BLaER1 treated with 17β-estradiol and CSF1 and Interleukin-3, amounts not matched to agents 10 nM and 100 nM (cell line): ENCODE results near the gene TPRN.

Experiments
- H3K27ac ChIP-seq, 11 experiments: shearing (Covaris generic); formaldehyde crosslinking; 2 replicates each; pipeline ENCODE4 v1.8.1; 2022
- H3K27me3 ChIP-seq, 11 experiments: shearing (Covaris generic); formaldehyde crosslinking; 2 replicates each; pipeline ENCODE4 v1.8.1; 2022
- H3K36me3 ChIP-seq, 11 experiments: shearing (Covaris generic); formaldehyde crosslinking; 2 replicates each; pipeline ENCODE4 v1.8.1; 2022
- H3K4me1 ChIP-seq, 10 experiments: shearing (Covaris generic); formaldehyde crosslinking; 2 replicates each; pipeline ENCODE4 v1.8.1; 2022
- H3K4me2 ChIP-seq, 11 experiments: shearing (Covaris generic); formaldehyde crosslinking; 2 replicates each; pipeline ENCODE4 v1.8.1; 2022
- H3K4me3 ChIP-seq, 10 experiments: shearing (Covaris generic); formaldehyde crosslinking; 2 replicates each; pipeline ENCODE4 v1.8.1; 2022
- H3K9ac ChIP-seq, 11 experiments: shearing (Covaris generic); formaldehyde crosslinking; 2 replicates each; pipeline ENCODE4 v1.8.1; 2022
- H3K9me3 ChIP-seq, 11 experiments: shearing (Covaris generic); formaldehyde crosslinking; replicated peaks in 1 of 11; 2 replicates each; pipeline ENCODE4 v1.8.1; 2022
- H4K20me1 ChIP-seq, 11 experiments: shearing (Covaris generic); formaldehyde crosslinking; 2 replicates each; pipeline ENCODE4 v1.8.1; 2022
- Cebpa-rat ChIP-seq, 11 experiments: shearing (Covaris generic); IDR thresholded peaks; 2 replicates each; pipeline ENCODE4 v1.8.1; 2022

Gene TPRN

GRCh38 chr9:137201205-137201868, 796 bp upstream of the TPRN start:
- Histone ChIP-seq H4K20me1 (peaks cover 14 to 81% (median 45%) of the 10 kb centered on the region in 11 experiments; a peak in 21 of 22 replicates), H3K9ac (peak overlapping the region; percentile 76 to 97 (median 85)), H3K4me2 (peak overlapping the region; percentile 89 to 100 (median 99)), H3K4me3 (peak overlapping the region; percentile 79 to 89 (median 86)), H3K27me3 (no peaks in the 10 kb centered on the region), H3K9me3 (no peaks in the 10 kb centered on the region), H3K27ac (peak overlapping the region; percentile 52 to 92 (median 76); a peak in 21 of 22 replicates), H3K36me3 (0 out of 22 replicates have a peak, but pooled peaks cover 0 to 8% (median 0%) of the 10 kb centered on the region in 11 experiments), H3K4me1 (peaks cover 69 to 80% (median 77%) of the 10 kb centered on the region in 10 experiments)
- TF ChIP-seq Cebpa-rat (IDR thresholded peaks at IDR 0.05), result no peak

- peaks cover 14 to 86% (median 58%) of the 10 kb centered on the region in 11 experiments; a peak in 21 of 22 replicates for H4K20me1 ChIP-seq
- H3K27ac ChIP-seq, result peak overlapping the region in 1 of 11 experiments; percentile 38; a peak in 1 of 22 replicates
- H3K4me3 ChIP-seq, result peak overlapping the region; percentile 79 to 89 (median 86)
- TF ChIP-seq Cebpa-rat (IDR thresholded peaks at IDR 0.05), result no peak
- H3K27me3 ChIP-seq, result no peaks in the 10 kb centered on the region
- peaks cover 62 to 86% (median 70%) of the 10 kb centered on the region in 10 experiments for H3K4me1 ChIP-seq
- peak overlapping the region; percentile 79 to 97 (median 88); a peak in 21 of 22 replicates for H3K9ac ChIP-seq
- H3K9me3 ChIP-seq, result no peaks in the 10 kb centered on the region
- H3K36me3 ChIP-seq, result peaks cover 0 to 23% (median 0%) of the 10 kb centered on the region in 11 experiments; a peak in 3 of 22 replicates
- peak overlapping the region; percentile 88 to 100 (median 97) for H3K4me2 ChIP-seq
These were observed 975 bp downstream of the TPRN start for GRCh38 chr9:137199411-137200121.

GRCh38 chr9:137198902-137199283, 1.6 kb downstream of the TPRN start:
- no peak for TF ChIP-seq Cebpa-rat (IDR thresholded peaks at IDR 0.05)
- peak overlapping the region; percentile 88 to 100 (median 97) for H3K4me2 ChIP-seq
- peaks cover 55 to 86% (median 67%) of the 10 kb centered on the region in 10 experiments for H3K4me1 ChIP-seq
- H3K27me3 ChIP-seq, result no peaks in the 10 kb centered on the region
- peaks cover 14 to 86% (median 58%) of the 10 kb centered on the region in 11 experiments; a peak in 21 of 22 replicates for H4K20me1 ChIP-seq
- H3K27ac ChIP-seq, result no peak overlapping the region
- peaks cover 0 to 27% (median 0%) of the 10 kb centered on the region in 11 experiments; a peak in 4 of 22 replicates for H3K36me3 ChIP-seq
- no peaks in the 10 kb centered on the region for H3K9me3 ChIP-seq
- peak overlapping the region; percentile 79 to 97 (median 88); a peak in 21 of 22 replicates for H3K9ac ChIP-seq
- H3K4me3 ChIP-seq, result peak overlapping the region; percentile 79 to 89 (median 86); a peak in 17 of 20 replicates

GRCh38 chr9:137198051-137198901, 2.3 kb downstream of the TPRN start:
- Histone ChIP-seq H4K20me1 (peaks cover 14 to 86% (median 64%) of the 10 kb centered on the region in 11 experiments; a peak in 21 of 22 replicates), H3K9ac (peak overlapping the region; percentile 79 to 97 (median 88); a peak in 21 of 22 replicates), H3K9me3 (no peaks in the 10 kb centered on the region), H3K27me3 (no peaks in the 10 kb centered on the region), H3K4me1 (peaks cover 49 to 83% (median 64%) of the 10 kb centered on the region in 10 experiments), H3K4me3 (peak overlapping the region; percentile 12 to 89 (median 80); a peak in 15 of 20 replicates), H3K36me3 (peaks cover 0 to 30% (median 0%) of the 10 kb centered on the region in 11 experiments; a peak in 4 of 22 replicates), H3K4me2 (peak overlapping the region; percentile 88 to 100 (median 97)), H3K27ac (no peak overlapping the region)
- TF ChIP-seq Cebpa-rat (IDR thresholded peaks at IDR 0.05), result no peak

GRCh38 chr9:137195525-137196220, 4.9 kb downstream of the TPRN start:
- peaks cover 14 to 92% (median 82%) of the 10 kb centered on the region in 11 experiments; a peak in 21 of 22 replicates for H4K20me1 ChIP-seq
- H3K9me3 ChIP-seq, result no peaks in the 10 kb centered on the region
- H3K27me3 ChIP-seq, result no peaks in the 10 kb centered on the region
- no peak overlapping the region for H3K27ac ChIP-seq
- TF ChIP-seq Cebpa-rat (IDR thresholded peaks at IDR 0.05), result no peak
- peak overlapping the region in 6 of 11 experiments; percentile 4 to 48 (median 28); a peak in 7 of 22 replicates for H3K9ac ChIP-seq
- H3K4me3 ChIP-seq, result no peak overlapping the region
- peaks cover 36 to 84% (median 62%) of the 10 kb centered on the region in 10 experiments for H3K4me1 ChIP-seq
- peaks cover 6 to 56% (median 19%) of the 10 kb centered on the region in 11 experiments; a peak in 20 of 22 replicates for H3K36me3 ChIP-seq
- H3K4me2 ChIP-seq, result 0 out of 22 replicates have a peak overlapping the region, but pooled peaks of 1 of the 11 experiments have one; percentile 6

GRCh38 chr9:137194909-137195308, 5.6 kb downstream of the TPRN start:
- Histone ChIP-seq H3K36me3 (peaks cover 12 to 64% (median 27%) of the 10 kb centered on the region in 11 experiments; a peak in 20 of 22 replicates), H3K4me2 (peak overlapping the region in 2 of 11 experiments; percentile 14 to 23; a peak in 2 of 22 replicates), H3K27me3 (no peaks in the 10 kb centered on the region), H4K20me1 (peaks cover 18 to 100% (median 90%) of the 10 kb centered on the region in 11 experiments; a peak in 21 of 22 replicates), H3K4me3 (no peak overlapping the region), H3K4me1 (peaks cover 44 to 92% (median 69%) of the 10 kb centered on the region in 10 experiments), H3K9ac (peak overlapping the region in 7 of 11 experiments; percentile 6 to 48 (median 32); a peak in 7 of 22 replicates), H3K27ac (no peak overlapping the region), H3K9me3 (no peaks in the 10 kb centered on the region)
- TF ChIP-seq Cebpa-rat (IDR thresholded peaks at IDR 0.05), result no peak

GRCh38 chr9:137194388-137194787, 6.2 kb downstream of the TPRN start:
- peak overlapping the region in 2 of 11 experiments; percentile 14 to 23; a peak in 3 of 22 replicates for H3K4me2 ChIP-seq
- H4K20me1 ChIP-seq, result peaks cover 23 to 100% (median 92%) of the 10 kb centered on the region in 11 experiments; a peak in 21 of 22 replicates
- H3K4me1 ChIP-seq, result peaks cover 46 to 92% (median 71%) of the 10 kb centered on the region in 10 experiments
- no peaks in the 10 kb centered on the region for H3K27me3 ChIP-seq
- TF ChIP-seq Cebpa-rat (IDR thresholded peaks at IDR 0.05), result no peak
- no peaks in the 10 kb centered on the region for H3K9me3 ChIP-seq
- no peak overlapping the region for H3K4me3 ChIP-seq
- H3K36me3 ChIP-seq, result peaks cover 15 to 68% (median 30%) of the 10 kb centered on the region in 11 experiments; a peak in 20 of 22 replicates
- H3K27ac ChIP-seq, result no peak overlapping the region
- peak overlapping the region in 8 of 11 experiments; percentile 24 to 60 (median 32); a peak in 8 of 22 replicates for H3K9ac ChIP-seq
